Measurements from ENCODE around the gene ILF3. TPM values are rescaled to one million over a fixed set of nuclear protein-coding genes. Genes with fewer than 3 reads are reported as not detected.
"Not testable (repeated sequence)": the region's sequence is repeated elsewhere in the genome, so short reads cannot be mapped to it uniquely, and the experiment has no call there.

ILF3 gene
- total RNA-seq, 1 donor from 2014 or later = 106 TPM

DNA sequence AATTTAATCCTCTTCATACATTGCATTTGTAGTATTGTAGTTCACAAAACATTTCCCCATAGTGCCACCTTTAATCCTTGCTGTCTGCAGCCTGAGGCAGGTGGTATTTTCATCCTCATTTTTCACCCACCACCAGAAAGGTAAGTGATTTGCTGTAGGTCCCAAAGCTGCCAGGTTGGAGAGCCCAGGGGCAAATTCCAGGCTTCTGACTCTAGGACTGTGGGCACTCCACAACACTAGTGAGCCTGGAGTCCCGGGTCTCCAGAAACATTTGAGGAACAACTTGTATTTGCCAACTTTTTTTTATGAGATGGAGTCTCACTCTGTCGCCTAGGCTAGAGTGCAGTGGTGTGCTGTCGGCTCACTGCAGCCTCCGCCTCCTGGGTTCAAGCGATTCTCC is 6.2 kb downstream of the ILF3 start:
- H3K27me3 ChIP-seq (ENCODE audit: low read depth) = no peaks in the 10 kb centered on the region
- intact Hi-C loops (cut with micrococcal nuclease) = no loop called here
- no peaks in the 10 kb centered on the region for H3K9me3 ChIP-seq (replicated peaks)
- TF ChIP-seq, protein P1, sequence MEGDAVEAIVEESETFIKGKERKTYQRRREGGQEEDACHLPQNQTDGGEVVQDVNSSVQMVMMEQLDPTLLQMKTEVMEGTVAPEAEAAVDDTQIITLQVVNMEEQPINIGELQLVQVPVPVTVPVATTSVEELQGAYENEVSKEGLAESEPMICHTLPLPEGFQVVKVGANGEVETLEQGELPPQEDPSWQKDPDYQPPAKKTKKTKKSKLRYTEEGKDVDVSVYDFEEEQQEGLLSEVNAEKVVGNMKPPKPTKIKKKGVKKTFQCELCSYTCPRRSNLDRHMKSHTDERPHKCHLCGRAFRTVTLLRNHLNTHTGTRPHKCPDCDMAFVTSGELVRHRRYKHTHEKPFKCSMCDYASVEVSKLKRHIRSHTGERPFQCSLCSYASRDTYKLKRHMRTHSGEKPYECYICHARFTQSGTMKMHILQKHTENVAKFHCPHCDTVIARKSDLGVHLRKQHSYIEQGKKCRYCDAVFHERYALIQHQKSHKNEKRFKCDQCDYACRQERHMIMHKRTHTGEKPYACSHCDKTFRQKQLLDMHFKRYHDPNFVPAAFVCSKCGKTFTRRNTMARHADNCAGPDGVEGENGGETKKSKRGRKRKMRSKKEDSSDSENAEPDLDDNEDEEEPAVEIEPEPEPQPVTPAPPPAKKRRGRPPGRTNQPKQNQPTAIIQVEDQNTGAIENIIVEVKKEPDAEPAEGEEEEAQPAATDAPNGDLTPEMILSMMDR (IDR thresholded peaks at IDR 0.05; ENCODE audit: borderline replicate concordance) = no peak
- H3K4me1 ChIP-seq = peaks cover 83% of the 10 kb centered on the region
- H3K4me3 ChIP-seq = no peak overlapping the region
- no peak overlapping the region for H3K27ac ChIP-seq (replicated peaks)
- no peak for DNase-seq
- H3K36me3 ChIP-seq = no peaks in the 10 kb centered on the region

GRCh38 chr19:10661946-10662345 is 7.8 kb downstream of the ILF3 start:
- H3K27me3 ChIP-seq (ENCODE audit: low read depth) = no peaks in the 10 kb centered on the region
- TF ChIP-seq, protein P1 (IDR thresholded peaks at IDR 0.05; ENCODE audit: borderline replicate concordance) = no peak
- DNase-seq = no peak
- intact Hi-C loops (cut with micrococcal nuclease) = no loop called here
- no peaks in the 10 kb centered on the region for H3K9me3 ChIP-seq (replicated peaks)
- H3K27ac ChIP-seq (replicated peaks) = no peak overlapping the region
- no peak overlapping the region for H3K4me3 ChIP-seq
- H3K36me3 ChIP-seq = no peaks in the 10 kb centered on the region
- H3K4me1 ChIP-seq = peaks cover 79% of the 10 kb centered on the region

DNA sequence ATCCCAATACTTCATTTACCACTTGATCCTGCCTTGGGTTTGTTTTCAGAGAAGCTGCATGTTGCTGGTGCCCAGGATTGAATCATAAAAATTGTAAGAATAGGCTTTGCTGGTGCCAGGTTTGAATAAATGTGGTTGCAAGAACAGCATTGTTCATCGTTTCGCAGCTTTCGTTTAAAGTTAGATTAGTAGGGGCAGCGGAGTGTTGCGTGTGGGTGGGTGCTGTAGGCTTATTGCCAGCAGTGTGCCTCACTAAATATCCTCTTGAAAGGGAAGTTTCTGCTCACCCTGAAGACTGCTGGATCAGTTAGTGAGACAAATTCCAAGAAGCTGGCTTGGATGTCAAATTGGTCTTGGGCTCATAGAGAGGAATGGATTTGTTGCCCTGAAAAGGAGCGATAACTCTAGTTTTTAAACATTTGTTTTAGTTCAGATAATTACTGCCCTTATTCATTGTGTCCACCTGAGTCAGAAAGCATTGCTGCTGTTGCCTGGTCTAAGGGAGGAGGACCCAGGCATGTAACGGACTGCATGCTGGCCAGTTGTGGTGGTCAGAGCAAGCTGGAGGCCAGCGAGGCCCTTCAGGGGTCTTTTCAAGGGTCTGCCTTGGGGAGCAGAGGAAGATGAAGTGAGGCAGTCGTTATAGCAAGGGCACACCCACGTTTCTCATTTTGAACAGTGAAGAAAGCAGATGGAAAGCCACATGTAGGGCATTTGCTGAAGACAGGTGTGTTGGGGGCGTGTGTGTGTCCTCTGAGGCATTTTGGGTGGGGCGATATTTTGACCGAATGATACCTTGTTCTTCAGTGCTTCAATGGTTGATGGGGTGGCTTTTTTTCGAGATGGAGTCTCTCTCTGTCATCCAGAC is 8.5 kb downstream of the ILF3 start:
- Histone ChIP-seq H3K4me3 (no peak overlapping the region), H3K4me1 (peaks cover 80% of the 10 kb centered on the region), H3K27me3 (ENCODE audit: low read depth) (no peaks in the 10 kb centered on the region), H3K9me3 (replicated peaks) (no peaks in the 10 kb centered on the region), H3K36me3 (no peaks in the 10 kb centered on the region), H3K27ac (replicated peaks) (no peak overlapping the region)
- TF ChIP-seq, protein P1 (IDR thresholded peaks at IDR 0.05; ENCODE audit: borderline replicate concordance) = no peak
- DNase-seq = no peak
- intact Hi-C loops (cut with micrococcal nuclease) = no loop called here

DNA sequence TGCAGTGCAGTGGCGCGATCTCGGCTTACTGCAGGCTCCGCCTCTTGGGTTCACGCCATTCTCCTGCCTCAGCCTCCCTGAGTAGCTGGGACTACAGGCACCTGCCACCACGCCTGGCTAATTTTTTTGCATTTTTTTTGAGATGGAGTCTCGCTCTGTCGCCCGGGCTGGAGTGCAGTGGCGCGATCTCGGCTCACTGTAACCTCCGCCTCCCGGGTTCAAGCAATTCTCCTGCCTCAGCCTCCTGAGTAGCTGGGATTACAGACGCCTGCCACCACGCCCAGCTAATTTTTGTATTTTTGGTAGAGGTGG is 9.1 kb downstream of the ILF3 start:
- H3K27me3 ChIP-seq (ENCODE audit: low read depth); H3K36me3 ChIP-seq; DNase-seq; H3K9me3 ChIP-seq (replicated peaks); H3K27ac ChIP-seq (replicated peaks); intact Hi-C loops (cut with micrococcal nuclease); H3K4me3 ChIP-seq: not testable (repeated sequence)
- peaks cover 81% of the 10 kb centered on the region for H3K4me1 ChIP-seq

DNA sequence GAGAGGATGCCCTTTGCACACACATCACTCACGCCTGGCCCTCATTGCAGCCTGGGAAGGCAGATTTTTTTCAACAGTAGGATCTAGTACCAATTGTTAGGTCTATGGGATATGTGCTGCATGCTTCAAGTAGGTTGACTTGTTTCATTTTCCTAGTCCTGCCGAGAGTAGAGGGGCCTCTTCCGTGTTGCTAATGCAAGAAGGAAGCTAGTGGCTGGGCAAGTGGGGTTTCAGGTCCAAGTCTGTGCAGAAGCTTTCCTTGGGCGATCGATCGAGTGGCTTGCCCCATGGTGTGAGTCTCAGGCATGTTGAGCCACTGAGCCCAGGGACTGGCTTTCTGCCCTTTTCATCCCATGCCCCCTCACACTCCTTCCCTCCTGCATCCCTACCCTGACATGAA is 13.7 kb downstream of the ILF3 start:
- Histone ChIP-seq H3K9me3 (replicated peaks) (no peaks in the 10 kb centered on the region), H3K4me1 (peaks cover 74% of the 10 kb centered on the region), H3K27me3 (ENCODE audit: low read depth) (no peaks in the 10 kb centered on the region), H3K4me3 (no peak overlapping the region), H3K36me3 (peaks cover 23% of the 10 kb centered on the region), H3K27ac (replicated peaks) (no peak overlapping the region)
- TF ChIP-seq, protein P1 (IDR thresholded peaks at IDR 0.05; ENCODE audit: borderline replicate concordance) = no peak
- intact Hi-C loops (cut with micrococcal nuclease) = no loop called here
- DNase-seq = no peak

DNA sequence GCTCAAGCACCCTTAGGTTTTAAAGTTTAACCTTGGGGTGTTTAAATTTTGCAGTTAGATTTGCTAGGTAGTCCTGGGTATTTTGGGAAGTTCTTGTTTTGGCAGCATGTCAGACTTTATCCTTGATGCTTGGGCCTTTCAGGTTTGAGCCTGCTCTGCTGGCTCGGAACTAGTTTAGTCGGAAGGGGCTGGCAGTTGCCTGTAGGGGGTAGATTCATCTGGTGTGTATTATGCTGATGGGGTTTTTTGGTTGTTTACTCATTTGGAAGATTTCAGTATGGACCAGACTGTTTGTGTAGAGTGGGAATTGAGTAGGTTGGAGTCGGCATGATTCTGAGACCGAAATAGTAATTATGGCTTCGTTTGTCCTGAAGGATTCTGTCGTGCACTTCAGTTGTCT is 15.1 kb downstream of the ILF3 start:
- peaks cover 37% of the 10 kb centered on the region for H3K36me3 ChIP-seq
- DNase-seq = no peak
- no peaks in the 10 kb centered on the region for H3K9me3 ChIP-seq (replicated peaks)
- no peaks in the 10 kb centered on the region for H3K27me3 ChIP-seq (ENCODE audit: low read depth)
- no peak overlapping the region for H3K4me3 ChIP-seq
- intact Hi-C loops (cut with micrococcal nuclease) = no loop called here
- TF ChIP-seq, protein P1 (IDR thresholded peaks at IDR 0.05; ENCODE audit: borderline replicate concordance) = no peak
- no peak overlapping the region for H3K27ac ChIP-seq (replicated peaks)
- H3K4me1 ChIP-seq = peaks cover 62% of the 10 kb centered on the region

Data from left ventricle myocardium inferior (tissue), 1 donor.